GM18508 (cell line): Measurements from ENCODE around the gene RUNX1.
A peak's percentile ranks its signal among the peaks of the same experiment; 100 is the strongest.
"Not testable (repeated sequence)": the region's sequence is repeated elsewhere in the genome, so short reads cannot be mapped to it uniquely, and the experiment has no call there.

ENCODE experiments used
- ATAC-seq: cut with Tn5 transposase; IDR thresholded peaks from one replicate; pipeline ENCODE4 v1.9.1; 2021; ENCODE audit warnings: moderate number of reproducible peaks; ENCODE audit not compliant: insufficient read depth, unreplicated experiment

The RUNX1 gene

DNA sequence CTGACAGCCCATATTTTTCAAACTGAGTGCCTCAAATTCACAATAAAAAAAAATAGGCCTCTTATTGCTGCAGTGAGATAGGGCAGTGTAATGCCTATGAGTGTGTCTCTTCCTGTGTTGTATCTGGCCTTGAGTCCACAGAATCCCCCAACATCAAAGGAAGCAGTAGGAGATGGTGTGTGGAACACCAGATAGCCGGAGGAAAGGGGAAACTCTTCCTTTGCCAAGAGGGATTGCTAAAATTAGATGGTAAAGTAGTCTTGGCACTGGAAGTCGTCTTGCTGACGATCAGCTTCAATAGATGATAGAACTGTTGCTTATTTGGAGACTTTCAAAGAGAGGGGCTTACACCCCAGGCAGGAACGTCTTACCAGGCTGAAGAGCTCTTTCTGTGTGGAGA, 51.8 kb downstream of the RUNX1 start:
- no peak for ATAC-seq

DNA sequence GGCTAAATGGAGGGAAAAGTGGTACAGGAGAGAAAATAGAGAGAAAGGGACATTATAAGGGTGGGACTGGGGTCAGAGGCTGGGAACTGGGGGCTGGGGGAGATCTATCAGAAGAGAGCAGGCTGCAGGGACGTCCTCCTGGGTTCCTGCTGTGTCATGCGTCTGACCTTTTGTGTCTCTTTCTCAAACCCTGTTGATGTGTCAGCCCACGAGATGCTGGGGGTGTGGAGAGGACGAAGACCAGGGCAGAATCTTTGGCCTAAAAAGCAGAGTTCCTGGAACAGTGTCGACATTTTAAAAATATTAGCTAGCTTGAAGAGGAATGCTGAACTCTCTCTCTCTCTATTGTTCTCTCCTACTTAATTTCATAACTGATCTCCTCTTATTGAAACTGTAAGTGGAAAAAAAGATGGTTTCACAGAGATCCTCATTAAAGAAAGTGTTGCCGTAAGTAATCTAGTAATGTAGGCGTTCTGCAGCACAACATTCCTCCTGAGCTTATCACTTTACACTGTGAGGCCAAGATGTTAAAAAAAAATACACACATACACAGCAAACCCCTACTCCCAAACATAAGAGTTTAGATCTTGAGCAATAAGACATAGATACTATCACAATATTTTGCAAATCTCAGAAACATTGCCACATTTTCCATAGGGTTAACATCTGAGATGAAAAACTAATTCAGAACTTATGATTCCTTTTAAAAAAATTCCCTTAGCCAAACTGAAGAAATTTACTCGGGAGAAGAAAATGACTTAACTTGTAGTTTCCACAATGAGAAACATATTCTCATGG, 52.6 kb downstream of the RUNX1 start:
- ATAC-seq: no peak

- ATAC-seq: no peak
Measured at GRCh38 chr21:34995979-34996303, 53.2 kb downstream of the RUNX1 start.

- ATAC-seq: no peak
Measured at GRCh38 chr21:34994766-34995631, 54.1 kb downstream of the RUNX1 start.

GRCh38 chr21:34993521-34993921, 55.6 kb downstream of the RUNX1 start:
- not testable (repeated sequence) for ATAC-seq

DNA sequence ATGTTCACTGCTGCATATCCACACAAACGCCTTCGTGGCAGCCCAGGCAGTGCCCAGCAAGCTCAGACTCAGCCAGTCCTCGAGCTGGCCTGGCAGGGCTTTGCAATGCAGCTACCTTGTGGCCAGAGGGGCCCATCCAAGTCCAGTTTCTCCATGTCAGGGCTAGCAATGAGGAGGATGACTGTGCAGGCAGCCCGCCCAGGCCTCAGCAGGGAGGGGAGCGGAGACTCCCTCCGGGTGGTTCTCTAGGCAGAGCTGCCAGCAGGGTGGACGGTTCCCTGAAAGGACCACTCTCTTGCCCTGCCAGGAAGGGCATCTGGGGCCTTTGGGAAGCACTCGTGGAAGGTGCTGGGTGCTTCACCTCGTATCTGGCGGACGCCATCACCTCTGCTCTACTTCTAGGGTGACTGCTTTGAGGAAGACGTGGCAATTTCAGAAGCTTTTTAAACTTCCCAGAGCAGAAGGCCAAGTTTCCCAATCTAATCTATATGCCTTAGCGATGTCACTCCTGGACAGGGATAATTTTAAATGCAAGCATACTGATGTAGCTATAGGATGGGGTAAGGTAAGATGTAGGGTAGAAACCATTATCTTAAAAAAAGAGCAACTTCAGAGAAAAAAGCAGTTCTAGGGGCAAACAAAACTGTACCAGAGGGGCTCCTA, 56.2 kb downstream of the RUNX1 start:
- no peak for ATAC-seq

- no peak for ATAC-seq
Measured at GRCh38 chr21:34992180-34992579, 56.9 kb downstream of the RUNX1 start.

- ATAC-seq: no peak
Measured at GRCh38 chr21:34991366-34991957, 57.6 kb downstream of the RUNX1 start.

DNA sequence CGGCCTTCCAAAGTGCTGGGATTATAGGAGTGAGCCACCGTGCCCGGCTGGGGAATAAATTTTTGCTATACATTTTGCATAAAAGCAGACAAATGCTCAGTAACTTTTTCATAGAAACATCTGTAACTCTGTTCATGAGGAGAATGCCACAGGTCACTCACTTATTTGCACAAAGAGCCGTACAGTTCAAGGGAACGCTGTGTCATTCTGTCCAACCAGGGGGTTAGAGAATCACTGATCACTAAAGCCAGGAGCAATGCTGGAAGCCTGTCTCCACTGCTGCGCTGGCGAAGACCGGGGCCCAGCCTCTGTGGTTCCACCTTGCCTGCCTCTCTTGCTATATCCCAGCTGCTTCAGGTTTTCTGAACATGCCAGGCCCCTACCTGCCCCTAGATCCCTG, 58.3 kb downstream of the RUNX1 start:
- ATAC-seq: no peak

DNA sequence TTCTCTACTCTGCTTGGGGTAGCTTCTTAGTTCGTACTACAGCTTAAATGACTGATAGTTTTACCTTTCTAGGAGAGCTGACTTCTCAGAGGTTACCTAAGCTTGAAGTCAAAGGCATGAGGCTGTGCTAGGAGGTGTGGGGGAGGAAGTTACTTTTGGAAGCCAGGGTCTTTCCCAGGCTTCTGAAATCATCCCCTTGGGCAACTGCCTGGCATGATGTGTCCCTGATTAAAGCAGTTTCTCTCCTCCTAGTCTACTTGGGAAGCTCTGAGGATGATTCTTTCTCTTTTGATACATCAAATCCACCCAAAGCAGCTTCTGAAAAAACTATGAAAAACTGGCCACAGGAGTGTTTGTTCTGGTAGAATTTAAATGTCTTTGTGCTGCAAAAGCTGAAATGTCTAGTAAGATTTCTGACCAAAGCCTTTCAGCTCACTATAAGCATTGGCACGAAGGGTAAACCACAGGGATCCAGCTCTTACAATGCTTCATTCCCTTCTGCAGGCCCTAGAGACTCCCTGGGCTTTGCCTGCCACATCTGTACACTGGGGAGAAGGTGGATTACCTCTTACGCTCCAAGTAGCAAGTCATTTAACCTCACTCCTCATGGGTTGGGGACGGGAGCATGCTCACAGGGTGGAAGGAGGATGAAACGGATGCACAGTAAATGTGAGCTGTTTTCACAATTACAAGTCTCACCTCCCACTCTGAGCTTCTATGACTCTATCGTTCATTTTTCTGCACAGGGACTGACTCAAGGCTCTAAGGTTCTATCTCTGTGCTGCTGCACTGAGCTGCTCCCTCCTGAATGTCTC, 59.6 kb downstream of the RUNX1 start:
- no peak for ATAC-seq

DNA sequence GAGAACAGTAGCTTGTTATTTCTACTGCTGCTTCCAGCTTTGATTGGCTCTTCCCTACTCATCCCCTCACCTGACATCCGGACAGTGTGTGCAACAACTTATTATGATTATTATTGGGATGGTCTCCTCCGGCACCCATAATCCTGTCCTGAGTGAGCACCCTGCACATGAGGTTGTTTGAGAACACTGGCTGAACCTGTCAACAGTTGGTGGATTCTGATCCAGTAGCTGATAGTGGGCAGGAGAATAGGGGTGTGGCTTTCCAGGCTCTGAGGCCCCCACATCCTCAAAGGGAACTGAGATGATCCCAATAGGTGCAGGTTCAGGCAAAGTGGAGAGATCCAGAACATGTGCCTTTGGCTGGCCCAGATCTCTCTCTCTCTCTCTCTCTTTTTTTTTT, 60.5 kb downstream of the RUNX1 start:
- ATAC-seq: no peak

GRCh38 chr21:34988139-34988538, 61.0 kb downstream of the RUNX1 start:
- ATAC-seq: no peak

- ATAC-seq: no peak
Measured at GRCh38 chr21:34987501-34988072, 61.5 kb downstream of the RUNX1 start.

DNA sequence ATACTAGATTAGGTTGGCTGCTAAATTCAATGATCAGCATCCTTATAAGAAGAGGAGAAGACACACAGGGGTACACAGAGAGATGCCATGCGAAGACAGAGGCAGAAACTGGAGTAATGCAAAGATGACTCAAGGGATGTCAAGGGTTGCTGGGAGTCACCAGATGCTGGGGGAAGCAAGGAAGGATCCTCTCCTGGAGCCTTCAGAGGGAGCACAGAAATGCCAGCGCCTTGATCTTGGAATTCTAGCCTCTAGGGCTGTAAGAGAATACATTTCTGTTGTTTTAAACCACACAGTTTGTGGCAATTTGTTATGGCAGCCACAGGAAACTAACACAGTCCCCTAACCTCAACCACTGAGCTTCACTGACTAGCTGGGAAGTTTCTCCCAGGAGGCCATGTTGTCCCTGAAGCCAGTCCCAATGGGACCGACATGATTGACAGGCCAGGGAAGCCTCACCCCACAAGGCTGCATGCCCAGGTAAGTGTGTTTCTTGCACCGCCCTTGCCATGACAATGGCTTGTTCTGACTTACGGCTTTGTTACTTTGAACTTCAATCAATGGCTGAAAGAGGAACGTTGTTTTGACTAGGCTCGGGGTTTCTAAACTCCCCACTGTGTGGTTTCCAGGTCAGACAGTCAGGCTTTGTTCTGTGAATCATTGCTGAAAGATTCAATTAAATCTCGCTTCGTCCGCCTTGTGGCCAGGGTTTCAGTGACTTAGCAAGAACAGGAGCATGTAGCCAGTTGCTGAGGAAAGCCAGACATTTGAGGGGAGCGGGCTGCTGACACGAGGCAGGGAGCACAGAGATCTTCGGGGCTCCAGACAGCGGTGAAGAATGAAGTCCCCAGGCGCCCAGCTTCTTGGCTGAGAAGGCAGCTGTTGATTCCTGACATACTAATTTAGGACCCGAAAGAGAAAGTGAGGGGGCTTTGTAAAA, 62.3 kb downstream of the RUNX1 start:
- peak; percentile 48 for ATAC-seq

GRCh38 chr21:34984356-34985058, 64.6 kb downstream of the RUNX1 start:
- ATAC-seq: no peak

GRCh38 chr21:34983680-34984086, 65.4 kb downstream of the RUNX1 start:
- ATAC-seq: no peak

DNA sequence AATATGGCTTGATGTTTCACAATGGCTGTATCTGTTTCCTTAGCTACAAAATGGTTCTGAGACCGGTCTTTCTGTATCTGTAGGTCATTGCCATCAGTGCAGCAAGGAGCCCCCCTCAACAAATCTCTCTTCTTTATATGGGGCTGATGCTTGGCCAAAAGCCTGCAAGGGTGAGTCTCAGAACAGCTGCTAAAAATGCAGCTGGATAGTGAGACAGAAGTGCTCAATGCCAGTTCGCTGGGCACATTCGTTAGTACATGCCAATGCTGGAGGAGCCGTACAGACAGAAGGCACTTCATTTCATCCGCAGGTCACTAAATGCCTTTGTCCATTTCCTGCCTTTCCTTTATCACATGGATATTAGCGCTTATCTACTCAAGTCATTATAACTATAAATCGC, 67.3 kb downstream of the RUNX1 start:
- no peak for ATAC-seq
